Spinal cord (tissue), 10 donors: ENCODE measurements around the gene TPPP2. TPM values are rescaled to one million over a fixed set of nuclear protein-coding genes. Genes with fewer than 3 reads are reported as not detected.

Experiments
- DNase-seq, 6 donors: peaks; one replicate each; pipeline versions ENCODE4 v3.0.0 to v3.0.0-alpha.2; 2013 to 2015; ENCODE audit warnings: low spot score in 6 of 6, low read depth in 4 of 6
- H3K27ac ChIP-seq: one replicate; pipeline ENCODE4 v1.5.1; 2013; ENCODE audit warnings: low read depth, low read length, control low read depth
- H3K27me3 ChIP-seq: one replicate; pipeline ENCODE4 v1.6.1; 2013; ENCODE audit warnings: low read length; ENCODE audit not compliant: control insufficient read depth, insufficient read depth
- H3K36me3 ChIP-seq: one replicate; pipeline ENCODE4 v1.6.1; 2013; ENCODE audit warnings: low read length; ENCODE audit not compliant: control insufficient read depth, insufficient read depth
- H3K4me1 ChIP-seq: one replicate; pipeline ENCODE4 v1.6.1; 2013; ENCODE audit warnings: low read length; ENCODE audit not compliant: control insufficient read depth, insufficient read depth
- H3K4me3 ChIP-seq: one replicate; pipeline ENCODE4 v1.5.1; 2013; ENCODE audit warnings: low read depth, low read length, control low read depth
- H3K9me3 ChIP-seq: one replicate; pipeline ENCODE4 v1.6.1; 2013; ENCODE audit warnings: low read length; ENCODE audit not compliant: control insufficient read depth, insufficient read depth
- WGBS: methylation state at CpG from one replicate; pipeline ENCODE4 v1.1.5; 2013; ENCODE audit warnings: missing lambda C conversion rate; ENCODE audit not compliant: insufficient coverage; 5-methylcytosine and 5-hydroxymethylcytosine counted together
- polyA plus RNA-seq, 2 donors: library from polyadenylated mRNA; unstranded; fragments of 120-200 nt; gene quantifications; one replicate each; pipeline ENCODE4 v1.2.1, GENCODE V29; 2013; ENCODE audit not compliant: insufficient read length in 2 of 2
- total RNA-seq, 2 donors: library from RNA; depleted of rRNA in 1 of 2; stranded (reverse); fragments of 120-200 nt in 1 of 2; fragments of >200 nt in 1 of 2; gene quantifications; one replicate each; pipeline versions ENCODE4 v1.2.3 to v1.2.4, GENCODE V29; 2013 to 2014
- donor health status: healthy.

Gene TPPP2
- total and polyA plus RNA-seq, 4 donors, result 0.44 to 0.71 (median 0.59) TPM; not detected in 1

- DNase-seq, result no peak
- Histone ChIP-seq H3K36me3 (no peaks in the 10 kb centered on the region), H3K9me3 (no peaks in the 10 kb centered on the region), H3K27me3 (no peaks in the 10 kb centered on the region), H3K4me3 (no peak overlapping the region), H3K27ac (no peak overlapping the region), H3K4me1 (peaks cover 7% of the 10 kb centered on the region)
- 50% methylated on average over 4 of the region's 5 CpGs for WGBS
Measured at GRCh38 chr14:21055432-21056117, 25.6 kb downstream of the TPPP2 start.

- H3K4me3 ChIP-seq, result no peak overlapping the region
- no peaks in the 10 kb centered on the region for H3K36me3 ChIP-seq
- WGBS, result 77% methylated on average over 5 of the region's 10 CpGs
Measured at GRCh38 chr14:21056520-21057163, 26.6 kb downstream of the TPPP2 start.

GRCh38 chr14:21057803-21058675 lies 28.0 kb downstream of the TPPP2 start, which contains the start of gene RNASE8:
TSS of gene RNASE8 (plus strand) at chr14:21057822. CDS start at chr14:21057893, 71 bp downstream.
- no peaks in the 10 kb centered on the region for H3K9me3 ChIP-seq
- no peaks in the 10 kb centered on the region for H3K36me3 ChIP-seq
- no peaks in the 10 kb centered on the region for H3K27me3 ChIP-seq
- no peak within 1 kb of the TSS for H3K27ac ChIP-seq
- peaks cover 7% of the 10 kb centered on the region for H3K4me1 ChIP-seq
- WGBS, result 76% methylated on average over 8 of the region's 8 CpGs
- no peak for DNase-seq
- H3K4me3 ChIP-seq, result no peak within 1 kb of the TSS

More at GRCh38 chr14:21056520-21057163, 26.6 kb downstream of the TPPP2 start:
- Histone ChIP-seq H3K4me1 (peaks cover 7% of the 10 kb centered on the region), H3K27me3 (no peaks in the 10 kb centered on the region), H3K9me3 (no peaks in the 10 kb centered on the region), H3K27ac (no peak overlapping the region)
- peak in 1 of 6 donors; percentile 36 for DNase-seq

DNA sequence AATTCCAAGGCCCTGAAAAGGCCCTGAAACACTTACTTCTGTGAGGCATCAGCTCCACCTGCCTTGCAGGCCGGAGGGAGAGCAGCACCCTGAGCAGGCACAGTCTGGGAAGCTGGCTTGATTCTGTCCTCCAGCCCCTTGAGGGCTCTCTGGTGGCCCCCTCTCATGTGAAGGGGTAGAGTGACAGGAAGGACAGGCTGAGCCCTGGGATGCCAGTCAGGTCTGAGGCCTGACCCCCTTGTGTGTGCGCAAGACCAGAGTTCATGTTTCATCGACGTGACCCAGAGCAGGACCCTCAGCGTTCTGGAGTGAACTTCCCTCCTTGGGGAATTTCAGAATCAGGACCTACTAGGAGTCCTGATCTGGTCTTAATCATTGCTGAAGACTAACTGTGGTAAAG lies 28.9 kb downstream of the TPPP2 start:
- no peak overlapping the region for H3K4me3 ChIP-seq
- DNase-seq, result no peak
- no peaks in the 10 kb centered on the region for H3K9me3 ChIP-seq
- 83% methylated on average over 5 of the region's 5 CpGs for WGBS
- peaks cover 7% of the 10 kb centered on the region for H3K4me1 ChIP-seq
- H3K36me3 ChIP-seq, result no peaks in the 10 kb centered on the region
- no peaks in the 10 kb centered on the region for H3K27me3 ChIP-seq
- no peak overlapping the region for H3K27ac ChIP-seq

DNA sequence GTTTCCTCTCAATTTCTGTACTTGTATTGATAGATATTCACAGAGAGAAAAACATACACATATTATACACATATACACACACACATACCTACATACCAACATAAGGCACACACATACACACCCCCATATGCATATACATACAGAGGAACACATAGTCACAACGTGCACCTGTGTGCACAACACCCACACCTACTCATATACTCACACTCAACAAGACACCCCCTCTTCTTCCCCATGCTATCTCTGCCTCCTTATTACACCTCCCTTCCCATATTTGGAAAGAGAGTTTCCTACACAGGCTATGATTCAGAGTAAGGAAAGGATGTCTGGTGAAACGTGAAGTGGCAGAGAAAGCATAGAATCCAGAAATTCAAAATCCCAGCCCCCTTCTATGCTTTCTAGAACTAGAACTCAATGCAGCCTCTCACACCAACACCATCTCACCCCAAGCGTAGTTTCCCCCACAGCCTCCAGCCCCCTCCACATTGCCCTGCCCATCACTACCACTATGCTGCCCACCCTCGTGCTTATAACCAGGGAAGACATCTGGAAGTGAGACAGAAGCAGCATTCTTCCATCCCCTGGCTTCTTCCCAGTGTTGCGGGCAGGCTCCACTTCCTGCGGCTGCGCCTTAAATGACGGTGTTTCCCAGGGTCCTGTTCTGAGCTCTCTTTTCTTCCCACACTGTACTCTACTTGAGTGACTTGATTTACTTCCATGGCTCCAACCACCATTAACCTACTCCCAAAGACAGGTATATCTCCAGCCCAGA lies 30.0 kb downstream of the TPPP2 start:
- H3K4me1 ChIP-seq, result peaks cover 7% of the 10 kb centered on the region
- peak in 3 of 6 donors; percentile 19 to 64 (median 32) for DNase-seq
- no peak overlapping the region for H3K27ac ChIP-seq
- no peaks in the 10 kb centered on the region for H3K9me3 ChIP-seq
- 60% methylated on average over 6 of the region's 8 CpGs for WGBS
- no peak overlapping the region for H3K4me3 ChIP-seq
- H3K27me3 ChIP-seq, result no peaks in the 10 kb centered on the region
- no peaks in the 10 kb centered on the region for H3K36me3 ChIP-seq

- Histone ChIP-seq H3K36me3 (no peaks in the 10 kb centered on the region), H3K4me1 (peaks cover 7% of the 10 kb centered on the region), H3K27ac (no peak overlapping the region), H3K27me3 (no peaks in the 10 kb centered on the region), H3K4me3 (no peak overlapping the region), H3K9me3 (no peaks in the 10 kb centered on the region)
- no peak for DNase-seq
- WGBS, result 75% methylated on average over 9 of the region's 13 CpGs
Measured at GRCh38 chr14:21060614-21061346, 30.8 kb downstream of the TPPP2 start.

DNA sequence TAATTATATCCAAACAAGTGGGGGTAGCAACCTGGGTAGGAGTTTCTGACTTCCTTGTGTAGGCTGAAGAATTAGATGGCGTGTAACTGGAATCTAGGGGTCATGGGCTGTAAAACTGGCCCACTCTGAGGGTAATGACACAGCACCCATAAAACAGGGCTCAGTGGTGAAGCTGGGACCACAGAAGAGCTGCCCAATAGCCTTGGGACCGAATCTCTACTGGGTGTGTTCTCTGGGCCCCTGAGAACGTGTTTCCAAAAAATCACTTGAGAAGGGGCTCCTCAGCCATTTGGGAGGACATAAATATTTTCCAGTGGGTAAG lies 31.3 kb downstream of the TPPP2 start:
- Histone ChIP-seq H3K27ac (no peak overlapping the region), H3K9me3 (no peaks in the 10 kb centered on the region), H3K27me3 (no peaks in the 10 kb centered on the region), H3K4me1 (peaks cover 7% of the 10 kb centered on the region), H3K36me3 (no peaks in the 10 kb centered on the region), H3K4me3 (no peak overlapping the region)
- no peak for DNase-seq
- 67% methylated on average over 3 of the region's 3 CpGs for WGBS

DNA sequence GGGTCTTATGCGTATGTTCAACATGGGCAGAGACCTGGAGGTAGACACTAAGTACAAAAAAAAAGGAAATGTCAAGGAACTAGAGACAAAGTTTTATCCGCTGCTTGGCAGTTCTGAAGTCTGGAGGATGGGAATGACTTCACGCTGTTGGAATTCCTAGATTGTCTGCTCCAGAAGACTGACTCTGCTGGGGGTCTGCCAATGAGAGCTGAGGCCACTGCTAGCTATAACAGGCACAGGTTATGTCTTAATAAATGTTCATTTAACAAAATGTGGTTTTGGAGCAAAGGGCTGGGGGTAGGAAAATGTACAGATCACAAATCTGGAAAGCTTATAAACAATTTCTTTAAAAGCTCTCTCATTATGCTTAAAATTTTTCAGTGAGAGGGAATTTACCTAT lies 33.5 kb downstream of the TPPP2 start:
- no peaks in the 10 kb centered on the region for H3K9me3 ChIP-seq
- no peaks in the 10 kb centered on the region for H3K27me3 ChIP-seq
- peaks cover 4% of the 10 kb centered on the region for H3K4me1 ChIP-seq
- DNase-seq, result no peak
- 71% methylated on average over 3 of the region's 3 CpGs for WGBS
- no peaks in the 10 kb centered on the region for H3K36me3 ChIP-seq
- no peak overlapping the region for H3K4me3 ChIP-seq
- no peak overlapping the region for H3K27ac ChIP-seq
